A549 (cell line): ENCODE results near the gene CHD6. TPM values are rescaled to one million over a fixed set of nuclear protein-coding genes. Genes with fewer than 3 reads are reported as not detected.

ENCODE experiments used
- ATAC-seq, 2 experiments: fragments of 200-7000 bp in 1 of 2; fragments of >200 bp in 1 of 2; cut with Nextera tagmentation in 1 of 2; cut with Tn5 transposase in 1 of 2; 3 replicates each; pipeline versions ENCODE4 v1.8.0 to v1.9.1; 2018 to 2020; ENCODE audit warnings: mild to moderate bottlenecking in 1 of 2, moderate library complexity in 1 of 2
- CTCF ChIA-PET: fragments of 300-600 bp; sonication (Branson Sonifier 250); formaldehyde crosslinking; extraction: SDS; loops from one replicate; lab custom pipeline; 2021; ENCODE audit warnings: antibody characterized with exemption, inconsistent platforms; lab: Yijun Ruan, JAX
- POLR2A ChIA-PET: fragments of 350-600 bp; formaldehyde crosslinking; extraction: SDS; loops from one replicate; lab custom pipeline; 2021; ENCODE audit warnings: antibody characterized with exemption, inconsistent platforms; lab: Yijun Ruan, JAX
- DNase-seq, 2 experiments: peaks; one replicate each; pipeline versions ENCODE4 v3.0.0 to v3.0.0-alpha.2; 2011 to 2016; ENCODE audit warnings: low read depth in 1 of 2, low spot score in 1 of 2
- FAIRE-seq: peaks from 2 replicates; lab custom pipeline; 2011; peaks lifted over from hg19 to GRCh38; lab: Jason Lieb, UNC
- H3K27ac ChIP-seq, 2 experiments: fragments of >200 bp; sonication (Bioruptor Twin); formaldehyde crosslinking; 3 replicates each; pipeline ENCODE4 v1.5.1; 2016 to 2017
- H3K4me1 ChIP-seq: fragments of >200 bp; sonication (Bioruptor Twin); formaldehyde crosslinking; 3 replicates; pipeline ENCODE4 v1.6.1; 2016
- H3K4me2 ChIP-seq: fragments of >200 bp; sonication (Bioruptor Twin); formaldehyde crosslinking; 3 replicates; pipeline ENCODE4 v1.6.1; 2016
- H3K4me3 ChIP-seq: fragments of >200 bp; sonication (Bioruptor Twin); formaldehyde crosslinking; 3 replicates; pipeline ENCODE4 v1.5.1; 2016
- H3K9me3 ChIP-seq: fragments of >200 bp; sonication (Bioruptor Twin); formaldehyde crosslinking; 3 replicates; pipeline ENCODE4 v1.6.1; 2016
- CBX2 ChIP-seq: fragments of 200-600 bp; sonication (generic); IDR thresholded peaks from 2 replicates; pipeline ENCODE4 v1.6.1; 2016; ENCODE audit warnings: low read depth, mild to moderate bottlenecking, borderline replicate concordance
- CEBPB ChIP-seq, 2 experiments: fragments of >200 bp in 1 of 2; sonication (Bioruptor Twin) in 1 of 2; formaldehyde crosslinking in 1 of 2; IDR thresholded peaks; 2 replicates each; pipeline ENCODE4 v1.6.1; 2012 to 2016
- CHD2 ChIP-seq: fragments of 150-350 bp; IDR thresholded peaks from 2 replicates; pipeline ENCODE4 v1.6.1; 2014; ENCODE audit warnings: low read length; ENCODE audit not compliant: partially characterized antibody
- EHMT2 ChIP-seq: fragments of 200-600 bp; sonication (generic); IDR thresholded peaks from 2 replicates; pipeline ENCODE4 v1.6.1; 2016; ENCODE audit warnings: antibody characterized with exemption, low read depth, mild to moderate bottlenecking, moderate library complexity
- EP300 ChIP-seq, 2 experiments: fragments of >200 bp; sonication (Bioruptor Twin); formaldehyde crosslinking; IDR thresholded peaks; 2 replicates in 1 of 2; 3 replicates in 1 of 2; pipeline ENCODE4 v1.6.1; 2016 to 2017
- ESRRA ChIP-seq: fragments of 150-350 bp; IDR thresholded peaks from 2 replicates; pipeline ENCODE4 v1.6.1; 2014; ENCODE audit warnings: mild to moderate bottlenecking, low read length, borderline replicate concordance
- FOSB ChIP-seq: fragments of 250-450 bp; sonication (Bioruptor Pico); IDR thresholded peaks from 2 replicates; pipeline ENCODE4 v1.5.0; 2020; ENCODE audit warnings: mild to moderate bottlenecking, moderate library complexity
- FOSL2 ChIP-seq, 2 experiments: fragments of 450-650 bp in 1 of 2; fragments of >200 bp in 1 of 2; sonication (Bioruptor Twin) in 1 of 2; formaldehyde crosslinking; IDR thresholded peaks; 2 replicates each; pipeline versions ENCODE4 v1.5.0 to v1.6.1; 2016 to 2020; ENCODE audit warnings: mild to moderate bottlenecking in 1 of 2, moderate library complexity in 1 of 2
- HOXA7 ChIP-seq: fragments of 250-450 bp; sonication (Bioruptor Pico); IDR thresholded peaks from 2 replicates; pipeline ENCODE4 v1.5.0; 2020; ENCODE audit warnings: mild to moderate bottlenecking, moderate library complexity
- HOXB13 ChIP-seq: fragments of 250-450 bp; sonication (Bioruptor Pico); IDR thresholded peaks from 2 replicates; pipeline ENCODE4 v1.5.0; 2020; ENCODE audit warnings: low read depth, mild to moderate bottlenecking, moderate library complexity
- JUN ChIP-seq, 2 experiments: fragments of >200 bp; sonication (Bioruptor Twin); formaldehyde crosslinking; IDR thresholded peaks; 2 replicates in 1 of 2; 3 replicates in 1 of 2; pipeline ENCODE4 v1.6.1; 2016 to 2017
- JUNB ChIP-seq: fragments of >200 bp; sonication (Bioruptor Twin); formaldehyde crosslinking; IDR thresholded peaks from 2 replicates; pipeline ENCODE4 v1.6.1; 2016
- NFE2L2 ChIP-seq: fragments of 150-350 bp; conservative IDR thresholded peaks from 2 replicates; pipeline ENCODE4 v1.6.1; 2014; ENCODE audit warnings: low read length
- POLR2A ChIP-seq: IDR thresholded peaks from 2 replicates; pipeline ENCODE4 v1.6.1; 2012; ENCODE audit warnings: mild to moderate bottlenecking, low read length
- RAD21 ChIP-seq, 2 experiments: fragments of >200 bp in 1 of 2; sonication (Bioruptor Twin) in 1 of 2; formaldehyde crosslinking in 1 of 2; IDR thresholded peaks in 1 of 2; conservative IDR thresholded peaks in 1 of 2; 2 replicates in 1 of 2; 3 replicates in 1 of 2; pipeline ENCODE4 v1.6.1; 2012 to 2018; ENCODE audit warnings: inconsistent platforms in 1 of 2
- REST ChIP-seq: fragments of 200-600 bp; sonication (generic); IDR thresholded peaks from 2 replicates; pipeline ENCODE4 v1.6.1; 2016; ENCODE audit warnings: antibody characterized with exemption, mild to moderate bottlenecking, moderate library complexity
- RNF2 ChIP-seq: fragments of 200-600 bp; sonication (generic); IDR thresholded peaks from 2 replicates; pipeline ENCODE4 v1.6.1; 2016; ENCODE audit warnings: low read depth, mild to moderate bottlenecking, antibody characterized with exemption, moderate library complexity, borderline replicate concordance
- SREBF2 ChIP-seq: fragments of 450-650 bp; IDR thresholded peaks from 2 replicates; pipeline ENCODE4 v1.6.1; 2014; ENCODE audit warnings: mild to moderate bottlenecking, moderate library complexity
- TFCP2L1 ChIP-seq: fragments of 250-450 bp; sonication (Bioruptor Pico); IDR thresholded peaks from 2 replicates; pipeline ENCODE4 v1.5.0; 2021; ENCODE audit warnings: mild to moderate bottlenecking
- ZC3H11A ChIP-seq: fragments of 450-650 bp; IDR thresholded peaks from 2 replicates; pipeline ENCODE4 v1.6.1; 2014; ENCODE audit warnings: antibody characterized with exemption, mild to moderate bottlenecking
- ZFP36 ChIP-seq: fragments of 450-650 bp; IDR thresholded peaks from 2 replicates; pipeline ENCODE4 v1.6.1; 2014; ENCODE audit warnings: borderline replicate concordance; ENCODE audit not compliant: partially characterized antibody
- WGBS: methylation state at CpG from one replicate; pipeline ENCODE4 v1.1.6; 2017; ENCODE audit errors: missing lambda C conversion rate; 5-methylcytosine and 5-hydroxymethylcytosine counted together
- polyA plus RNA-seq, 4 experiments: library from polyadenylated mRNA; depleted of rRNA in 3 of 4; stranded (reverse); fragments of >200 nt; fragmentation: RNase III in 1 of 4; extraction: RNeasy Plus Mini Kit Qiagen cat#74134 plus additional on column Dnase treatment in 1 of 4; gene quantifications; 2 replicates in 3 of 4; 3 replicates in 1 of 4; pipeline ENCODE4 v1.2.3, GENCODE V29; 2011 to 2017
- TF ChIP-seq, protein P1 (sequence below): fragments of >200 bp; sonication (Bioruptor Twin); formaldehyde crosslinking; IDR thresholded peaks from 3 replicates; pipeline ENCODE4 v1.5.1; 2016
- TF ChIP-seq, protein P2 (sequence below): fragments of 450-650 bp; IDR thresholded peaks from 2 replicates; pipeline ENCODE4 v1.6.1; 2014; ENCODE audit warnings: antibody characterized with exemption

CHD6 gene
- polyA plus RNA-seq, 2 of the 4 experiments (the other 2 are of a cell fraction) = 8.2 to 22.6 TPM

DNA sequence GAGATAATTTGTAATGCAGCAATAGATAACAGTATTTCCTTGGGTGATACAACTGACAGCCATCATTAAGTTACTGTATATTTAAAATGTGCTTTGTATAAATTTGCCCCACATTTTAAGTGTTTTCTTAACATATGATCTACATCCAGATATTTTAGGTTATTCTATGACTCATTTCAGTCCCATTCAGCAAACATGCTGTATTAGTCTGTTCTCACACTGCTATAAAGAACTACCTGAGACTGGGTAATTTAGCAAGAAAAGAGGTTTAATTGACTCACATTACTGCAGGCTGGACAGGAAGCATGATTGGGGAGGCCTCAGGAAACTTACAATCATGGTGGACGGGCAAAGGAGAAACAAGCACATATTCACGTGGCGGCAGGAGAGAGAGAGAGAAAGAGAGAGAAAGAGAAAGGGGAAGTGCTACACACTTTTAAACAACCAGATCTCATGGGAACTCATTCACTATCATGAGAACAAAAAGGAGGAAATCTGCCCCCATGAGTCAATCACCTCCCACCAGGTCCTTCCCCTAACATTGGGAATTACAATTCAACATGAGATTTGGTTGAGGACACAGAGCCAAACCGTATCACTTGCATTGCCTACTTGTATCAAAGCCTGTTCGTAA lies 9.6 kb upstream of the CHD6 start:
- ATAC-seq (no peak), FAIRE-seq (no peak), DNase-seq (no peak)
- no peaks in the 10 kb centered on the region for H3K9me3 ChIP-seq
- H3K4me3 ChIP-seq = no peak overlapping the region
- 64% methylated on average over 5 of the region's 5 CpGs for WGBS
- H3K27ac ChIP-seq = no peak overlapping the region
- TF ChIP-seq POLR2A (no peak), FOSL2 (IDR thresholded peaks at IDR 0.05) (no peak), FOSL2 (CRISPR knock-in tag; IDR thresholded peaks at IDR 0.05) (no peak), TFCP2L1 (CRISPR knock-in tag) (no peak), ZC3H11A (no peak), JUN (IDR thresholded peaks at IDR 0.05) (no peak), HOXB13 (CRISPR knock-in tag) (no peak)
- ChIA-PET CTCF (no interaction called here), POLR2A (no interaction called here)
- H3K4me1 ChIP-seq = no peaks in the 10 kb centered on the region
- no peak overlapping the region for H3K4me2 ChIP-seq

DNA sequence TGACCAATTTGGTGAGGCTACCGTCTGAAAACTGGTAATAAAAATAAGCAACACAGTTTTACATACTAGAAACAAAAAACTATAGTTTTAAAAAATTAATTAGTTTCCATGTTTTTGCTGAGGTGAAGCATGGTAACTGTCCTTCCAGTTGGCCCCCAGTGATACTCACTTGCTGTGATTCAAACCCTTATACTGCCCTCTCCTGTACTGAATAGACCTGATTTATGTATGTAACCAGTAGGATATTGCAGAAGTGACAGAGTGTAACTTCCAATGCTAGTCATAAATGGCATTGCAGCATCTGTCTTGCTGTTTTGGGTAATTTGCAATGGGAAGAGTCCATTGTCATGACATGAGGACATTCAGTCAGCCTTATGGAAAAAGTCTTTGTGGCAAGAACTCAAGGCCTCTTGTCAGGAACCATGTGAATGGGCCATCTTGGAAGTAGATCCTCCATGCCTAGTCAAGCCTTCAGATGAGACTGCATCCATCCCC lies 8.9 kb upstream of the CHD6 start:
- 50% methylated on average over 1 of the region's 1 CpG for WGBS
- Histone ChIP-seq H3K4me2 (no peak overlapping the region), H3K4me1 (no peaks in the 10 kb centered on the region), H3K4me3 (no peak overlapping the region), H3K9me3 (no peaks in the 10 kb centered on the region), H3K27ac (no peak overlapping the region)
- no peak for ATAC-seq
- DNase-seq = no peak
- ChIA-PET POLR2A (no interaction called here), CTCF (interaction anchor here (0.6 kb wide), 1 partner anchor 17 kb away, joined by 3 read pairs; no protein-coding TSS in a partner anchor)
- FAIRE-seq = no peak
- TF ChIP-seq, protein P1, sequence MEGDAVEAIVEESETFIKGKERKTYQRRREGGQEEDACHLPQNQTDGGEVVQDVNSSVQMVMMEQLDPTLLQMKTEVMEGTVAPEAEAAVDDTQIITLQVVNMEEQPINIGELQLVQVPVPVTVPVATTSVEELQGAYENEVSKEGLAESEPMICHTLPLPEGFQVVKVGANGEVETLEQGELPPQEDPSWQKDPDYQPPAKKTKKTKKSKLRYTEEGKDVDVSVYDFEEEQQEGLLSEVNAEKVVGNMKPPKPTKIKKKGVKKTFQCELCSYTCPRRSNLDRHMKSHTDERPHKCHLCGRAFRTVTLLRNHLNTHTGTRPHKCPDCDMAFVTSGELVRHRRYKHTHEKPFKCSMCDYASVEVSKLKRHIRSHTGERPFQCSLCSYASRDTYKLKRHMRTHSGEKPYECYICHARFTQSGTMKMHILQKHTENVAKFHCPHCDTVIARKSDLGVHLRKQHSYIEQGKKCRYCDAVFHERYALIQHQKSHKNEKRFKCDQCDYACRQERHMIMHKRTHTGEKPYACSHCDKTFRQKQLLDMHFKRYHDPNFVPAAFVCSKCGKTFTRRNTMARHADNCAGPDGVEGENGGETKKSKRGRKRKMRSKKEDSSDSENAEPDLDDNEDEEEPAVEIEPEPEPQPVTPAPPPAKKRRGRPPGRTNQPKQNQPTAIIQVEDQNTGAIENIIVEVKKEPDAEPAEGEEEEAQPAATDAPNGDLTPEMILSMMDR = no peak
- TF ChIP-seq RAD21 (conservative IDR thresholded peaks at IDR 0.05 in 1 of 2, IDR thresholded peaks at IDR 0.05 in 1 of 2) = peak in 1 of 2 experiments; percentile 15; a peak in 1 of 5 replicates
- no peak for TF ChIP-seq JUN (IDR thresholded peaks at IDR 0.05)
- TF ChIP-seq CBX2 = no peak

GRCh38 chr20:41623625-41624375 lies 5.6 kb upstream of the CHD6 start:
- H3K4me1 ChIP-seq = no peaks in the 10 kb centered on the region; the same call in 2 of the 3 replicates
- no peak overlapping the region for H3K27ac ChIP-seq
- H3K4me2 ChIP-seq = no peak overlapping the region
- ChIA-PET CTCF (no interaction called here), POLR2A (no interaction called here)
- WGBS = 53% methylated on average over 2 of the region's 2 CpGs
- no peak for FAIRE-seq
- no peak for DNase-seq
- ATAC-seq = no peak
- no peak for TF ChIP-seq JUN (IDR thresholded peaks at IDR 0.05)
- TF ChIP-seq, protein P2, sequence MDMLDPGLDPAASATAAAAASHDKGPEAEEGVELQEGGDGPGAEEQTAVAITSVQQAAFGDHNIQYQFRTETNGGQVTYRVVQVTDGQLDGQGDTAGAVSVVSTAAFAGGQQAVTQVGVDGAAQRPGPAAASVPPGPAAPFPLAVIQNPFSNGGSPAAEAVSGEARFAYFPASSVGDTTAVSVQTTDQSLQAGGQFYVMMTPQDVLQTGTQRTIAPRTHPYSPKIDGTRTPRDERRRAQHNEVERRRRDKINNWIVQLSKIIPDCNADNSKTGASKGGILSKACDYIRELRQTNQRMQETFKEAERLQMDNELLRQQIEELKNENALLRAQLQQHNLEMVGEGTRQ = peak; percentile 23; the same call in 1 of the 2 replicates
- no peak overlapping the region for H3K4me3 ChIP-seq
- H3K9me3 ChIP-seq = no peaks in the 10 kb centered on the region

DNA sequence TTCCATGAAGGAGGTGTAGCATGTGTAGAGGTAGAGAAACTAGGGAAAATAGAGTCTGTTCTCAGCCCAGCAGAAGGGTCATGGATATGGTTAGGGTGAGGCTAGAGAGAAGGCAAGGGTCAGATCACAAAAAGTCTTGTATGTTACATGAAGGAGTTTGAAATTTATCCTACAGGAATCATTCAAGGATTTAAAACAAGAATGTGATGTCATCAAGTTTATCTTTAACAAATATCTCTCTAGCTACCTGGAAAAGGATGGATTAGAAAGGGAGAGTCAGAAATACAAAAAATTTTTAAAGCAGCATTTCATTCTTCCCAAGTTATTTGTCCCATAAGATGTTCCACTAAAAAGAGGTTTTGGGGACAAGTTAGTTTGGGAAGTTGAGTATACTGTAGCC lies 4.4 kb upstream of the CHD6 start:
- H3K4me2 ChIP-seq = no peak overlapping the region
- no peaks in the 10 kb centered on the region; the same call in 2 of the 3 replicates for H3K4me1 ChIP-seq
- DNase-seq (no peak), ATAC-seq (no peak), FAIRE-seq (no peak)
- H3K4me3 ChIP-seq = no peak overlapping the region
- no peaks in the 10 kb centered on the region for H3K9me3 ChIP-seq
- H3K27ac ChIP-seq = no peak overlapping the region
- ChIA-PET CTCF (interaction anchor here (0.7 kb wide), 1 partner anchor 8 kb away, joined by 3 read pairs; no protein-coding TSS in a partner anchor), POLR2A (no interaction called here)
- TF ChIP-seq JUNB (no peak), HOXA7 (CRISPR knock-in tag) (no peak), EP300 (IDR thresholded peaks at IDR 0.05) (no peak), NFE2L2 (no peak), CEBPB (IDR thresholded peaks at IDR 0.05) (no peak), ESRRA (no peak), REST (no peak), SREBF2 (no peak), FOSB (CRISPR knock-in tag) (no peak), EHMT2 (no peak), CHD2 (no peak), RNF2 (no peak), TFCP2L1 (CRISPR knock-in tag) (no peak), ZFP36 (no peak)
